GM12878 (cell line): Measurements from ENCODE around the gene DLEC1. TPM values are rescaled to one million over a fixed set of nuclear protein-coding genes. Genes with fewer than 3 reads are reported as not detected.

Experiments
- ATAC-seq: fragments of 200-7000 bp; cut with Tn5 transposase; 3 replicates; pipeline ENCODE4 v1.9.1; 2020; ENCODE audit warnings: mild to moderate bottlenecking, moderate library complexity
- BruUV-seq: library from RNA; stranded (reverse); fragments of 400-500 nt; replicated peaks from 2 replicates; lab custom pipeline; 2021; lab: Mats Ljungman, UMichigan
- CTCF ChIA-PET: fragments of 300-600 bp; sonication (Branson Sonifier 250); formaldehyde crosslinking; extraction: SDS; loops from one replicate; lab custom pipeline; 2021; ENCODE audit warnings: inconsistent platforms; lab: Yijun Ruan, JAX
- POLR2A ChIA-PET: fragments of 350-600 bp; formaldehyde crosslinking; extraction: SDS; loops from one replicate; lab custom pipeline; 2021; ENCODE audit warnings: inconsistent platforms; lab: Charles Lee
- RAD21 ChIA-PET: fragments of 300-600 bp; sonication (Branson Sonifier 250); formaldehyde crosslinking; loops from one replicate; lab custom pipeline; 2023; ENCODE audit warnings: antibody characterized with exemption; ENCODE audit not compliant: unreplicated experiment; lab: Charles Lee
- SMC1A ChIA-PET: fragments of 300-600 bp; sonication (Branson Sonifier 250); formaldehyde crosslinking; loops from one replicate; lab custom pipeline; 2023; ENCODE audit not compliant: unreplicated experiment, uncharacterized antibody; lab: Charles Lee
- DNase-seq: peaks from one replicate; pipeline ENCODE4 v3.0.0-alpha.2; 2011; ENCODE audit warnings: low read depth, low spot score
- FAIRE-seq: peaks from 3 replicates; lab custom pipeline; 2011; peaks lifted over from hg19 to GRCh38; lab: Jason Lieb, UNC
- H2AFZ ChIP-seq: 2 replicates; pipeline ENCODE4 v1.6.0; 2011; ENCODE audit warnings: low read depth, low read length, control low read depth; ENCODE audit not compliant: control insufficient read depth
- H3K27ac ChIP-seq: 2 replicates; pipeline ENCODE4 v1.5.1; 2011; ENCODE audit warnings: control low read depth; ENCODE audit not compliant: control insufficient read depth, insufficient read depth
- H3K27me3 ChIP-seq, 2 experiments: replicated peaks in 1 of 2; 2 replicates each; pipeline versions ENCODE4 v1.6.0 to v1.6.1; 2011; ENCODE audit warnings: low read length in 1 of 2; ENCODE audit not compliant: control insufficient read depth in 2 of 2, insufficient read depth in 2 of 2
- H3K36me3 ChIP-seq, 2 experiments: 2 replicates each; pipeline ENCODE4 v1.5.1; 2011; ENCODE audit warnings: low read length in 1 of 2; ENCODE audit not compliant: control insufficient read depth in 2 of 2, insufficient read depth in 2 of 2
- H3K4me1 ChIP-seq: 2 replicates; pipeline ENCODE4 v1.6.1; 2011; ENCODE audit warnings: mild to moderate bottlenecking, low read length, moderate library complexity, mixed read lengths; ENCODE audit not compliant: control insufficient read depth, insufficient read depth
- H3K4me2 ChIP-seq: 2 replicates; pipeline ENCODE4 v1.6.0; 2011; ENCODE audit warnings: control low read depth; ENCODE audit not compliant: control insufficient read depth, insufficient read depth
- H3K4me3 ChIP-seq: fragments of 200-600 bp; sonication (generic); 2 replicates; pipeline ENCODE4 v1.5.1; 2016
- H3K79me2 ChIP-seq: 2 replicates; pipeline ENCODE4 v1.6.0; 2011; ENCODE audit warnings: low read length; ENCODE audit not compliant: control insufficient read depth, insufficient read depth
- H3K9ac ChIP-seq: 2 replicates; pipeline ENCODE4 v1.8.0; 2011; ENCODE audit warnings: low read length, control low read depth, mixed read lengths; ENCODE audit not compliant: control insufficient read depth, insufficient read depth
- H3K9me3 ChIP-seq: replicated peaks from 3 replicates; pipeline ENCODE4 v1.5.1; 2011; ENCODE audit warnings: mild to moderate bottlenecking, low read length; ENCODE audit not compliant: control insufficient read depth, insufficient read depth
- H4K20me1 ChIP-seq: 2 replicates; pipeline ENCODE4 v1.6.0; 2011; ENCODE audit not compliant: control insufficient read depth, insufficient read depth
- ATF3 ChIP-seq: IDR thresholded peaks from 2 replicates; pipeline ENCODE4 v1.6.1; 2011; ENCODE audit warnings: low read depth, mild to moderate bottlenecking, low read length, moderate library complexity, borderline replicate concordance; ENCODE audit errors: extremely low read depth
- BRCA1 ChIP-seq: IDR thresholded peaks from 2 replicates; pipeline ENCODE4 v1.6.1; 2011; ENCODE audit warnings: low read depth, low read length, improper control_type of control experiment
- CHD1 ChIP-seq: IDR thresholded peaks from 2 replicates; pipeline ENCODE4 v1.6.1; 2012; ENCODE audit warnings: low read depth, low read length, improper control_type of control experiment
- PKNOX1 ChIP-seq: fragments of 450-650 bp; IDR thresholded peaks from 2 replicates; pipeline ENCODE4 v1.6.1; 2016; ENCODE audit warnings: mild to moderate bottlenecking
- SPI1 ChIP-seq: IDR thresholded peaks from 2 replicates; pipeline ENCODE4 v1.6.1; 2011; ENCODE audit warnings: low read depth, mild to moderate bottlenecking, low read length, moderate library complexity, borderline replicate concordance; ENCODE audit not compliant: insufficient read depth
- SREBF2 ChIP-seq: IDR thresholded peaks from 2 replicates; pipeline ENCODE4 v1.6.1; 2012; ENCODE audit warnings: mild to moderate bottlenecking, low read length
- ZNF217 ChIP-seq: fragments of 450-650 bp; IDR thresholded peaks from 2 replicates; pipeline ENCODE4 v1.6.1; 2017; ENCODE audit warnings: antibody characterized with exemption, mild to moderate bottlenecking
- WGBS: methylation state at CpG from one replicate; pipeline ENCODE4 v1.1.6; 2016; ENCODE audit warnings: low lambda C conversion rate; ENCODE audit not compliant: insufficient replicate concordance, insufficient coverage; ENCODE audit errors: missing lambda C conversion rate; 5-methylcytosine and 5-hydroxymethylcytosine counted together
- in situ Hi-C: fragments of 300-500 bp; cut with MboI; formaldehyde crosslinking; loops from 9 replicates; pipeline ENCODE4 v1.14.3; 2018; ENCODE audit warnings: mixed read lengths
- intact Hi-C: fragments of 100-400 bp; cut with micrococcal nuclease; formaldehyde crosslinking; loops from one replicate; pipeline ENCODE4 v1.14.2; 2022; ENCODE audit not compliant: unreplicated experiment
- polyA plus RNA-seq, 11 experiments: library from polyadenylated mRNA; depleted of rRNA in 4 of 11; unstranded in 6 of 11; stranded (reverse) in 5 of 11; fragments of >200 nt; fragmentation: Nextera tagmentation in 4 of 11; fragmentation: Illumina TruSeq in 1 of 11; extraction: Ambion mirVana in 4 of 11; extraction: Trizol in 1 of 11; gene quantifications; 1 replicate in 1 of 11; 2 replicates in 10 of 11; pipeline versions ENCODE4 v1.2.1 to v1.2.3, GENCODE V29; 2011 to 2016; ENCODE audit warnings: inconsistent platforms in 2 of 11, missing spikeins in 2 of 11, low read depth in 1 of 11
- total RNA-seq, 4 experiments: library from RNA; depleted of rRNA in 3 of 4; stranded (reverse); fragments of >200 nt in 3 of 4; fragmentation: Illumina TruSeq in 1 of 4; extraction: Trizol in 1 of 4; gene quantifications; 2 replicates each; pipeline versions ENCODE4 v1.2.1 to v1.2.3, GENCODE V29; 2013 to 2021

DLEC1 gene
- total and polyA plus RNA-seq, 10 of the 15 experiments (the other 5 are each of a cell fraction or from before 2014, with no cell fraction given): 0.03 to 0.29 (median 0.07) TPM; not detected in 3

- TF ChIP-seq CHD1 (no peak), SREBF2 (no peak), BRCA1 (no peak), PKNOX1 (no peak), ZNF217 (no peak)
- TF ChIP-seq, all 136 proteins: peak for 0
Measured at GRCh38 chr3:38129058-38129457, 90.0 kb downstream of the DLEC1 start (continued).

GRCh38 chr3:38130631-38131065 is 91.6 kb downstream of the DLEC1 start:
- intact Hi-C loops: no loop called here
- ChIA-PET POLR2A (interaction anchor here (0.8 to 1.8 kb wide), 2 partner anchors 35 to 81 kb away, joined by 3 to 5 read pairs; partner anchors contain the start of gene OXSR1), RAD21 (interaction anchor here (1.8 to 2.5 kb wide), 3 partner anchors 27 to 151 kb away, joined by 3 to 10 read pairs (median 9); partner anchors contain the start of genes OXSR1 and SLC22A14), CTCF (interaction anchor here (0.8 to 6.0 kb wide), 24 partner anchors 10 to 350 kb away, joined by 3 to 54 read pairs (median 6); partner anchors contain the start of genes OXSR1, SLC22A14 and XYLB), SMC1A (interaction anchor here (0.6 to 4.4 kb wide), 15 partner anchors 10 to 350 kb away, joined by 3 to 18 read pairs (median 4); partner anchors contain the start of genes OXSR1 and SLC22A14)
- Histone ChIP-seq H3K9ac (no peak overlapping the region), H2AFZ (no peak overlapping the region), H3K36me3 (peaks cover 21 to 47% of the 10 kb centered on the region in 2 experiments), H3K4me2 (peak overlapping the region; percentile 23; the same call in 1 of the 2 replicates), H3K79me2 (peaks cover 10% of the 10 kb centered on the region), H3K27ac (peak overlapping the region; percentile 31; the same call in 1 of the 2 replicates), H3K27me3 (no peaks in the 10 kb centered on the region), H3K9me3 (no peaks in the 10 kb centered on the region), H4K20me1 (peaks cover 5% of the 10 kb centered on the region), H3K4me1 (peaks cover 18% of the 10 kb centered on the region), H3K4me3 (no peak overlapping the region)
- FAIRE-seq: no peak
- no peak for DNase-seq
- in situ Hi-C loops: no loop called here
- BruUV-seq: no TSS peak
- 97% methylated on average over 3 of the region's 3 CpGs for WGBS
- ATAC-seq: peak; percentile 77
- TF ChIP-seq ATF3: no peak
- TF ChIP-seq SPI1: peak; percentile 44; the same call in 1 of the 2 replicates
